GM18526 (cell line): Measurements from ENCODE around the gene HRH2.

Source experiments
- POLR2A ChIP-seq: IDR thresholded peaks from 3 replicates; pipeline ENCODE4 v1.6.1; 2011; ENCODE audit not compliant: insufficient read length; ENCODE audit errors: extremely low read depth

Gene HRH2

GRCh38 chr5:175681045-175681967 is 23.4 kb downstream of the HRH2 start:
- no peak for TF ChIP-seq POLR2A

GRCh38 chr5:175681968-175682340 is 24.1 kb downstream of the HRH2 start:
- no peak for TF ChIP-seq POLR2A

DNA sequence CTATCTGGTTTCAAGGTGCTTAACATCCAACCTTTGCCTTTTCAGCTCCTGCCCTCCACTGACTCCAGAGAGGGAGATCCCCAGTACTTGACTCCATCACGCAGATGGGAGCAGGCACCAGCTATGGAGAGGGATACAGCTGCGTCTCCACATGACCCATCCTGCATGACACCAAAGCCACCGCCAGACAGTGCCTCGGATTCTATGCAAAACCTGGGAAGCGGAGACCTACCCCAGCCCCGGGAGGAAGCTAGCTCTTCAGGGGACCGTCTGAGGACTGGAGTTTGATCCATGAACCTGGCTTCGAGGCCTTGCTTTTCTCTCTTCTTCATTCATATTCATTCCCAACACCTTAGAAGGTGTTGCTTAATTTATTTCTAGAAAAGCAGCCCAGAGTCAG is 24.8 kb downstream of the HRH2 start:
- no peak for TF ChIP-seq POLR2A

- no peak for TF ChIP-seq POLR2A
Observed at GRCh38 chr5:175683231-175683630, 25.4 kb downstream of the HRH2 start.

DNA sequence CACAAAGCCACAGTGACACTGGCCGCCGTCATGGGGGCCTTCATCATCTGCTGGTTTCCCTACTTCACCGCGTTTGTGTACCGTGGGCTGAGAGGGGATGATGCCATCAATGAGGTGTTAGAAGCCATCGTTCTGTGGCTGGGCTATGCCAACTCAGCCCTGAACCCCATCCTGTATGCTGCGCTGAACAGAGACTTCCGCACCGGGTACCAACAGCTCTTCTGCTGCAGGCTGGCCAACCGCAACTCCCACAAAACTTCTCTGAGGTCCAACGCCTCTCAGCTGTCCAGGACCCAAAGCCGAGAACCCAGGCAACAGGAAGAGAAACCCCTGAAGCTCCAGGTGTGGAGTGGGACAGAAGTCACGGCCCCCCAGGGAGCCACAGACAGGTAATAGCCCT is 26.1 kb downstream of the HRH2 start:
- no peak for TF ChIP-seq POLR2A

GRCh38 chr5:175684931-175685330 is 27.1 kb downstream of the HRH2 start:
- TF ChIP-seq POLR2A: no peak

GRCh38 chr5:175685701-175686350 is 28.0 kb downstream of the HRH2 start:
- TF ChIP-seq POLR2A: no peak

GRCh38 chr5:175686396-175686795 is 28.5 kb downstream of the HRH2 start:
- TF ChIP-seq POLR2A: no peak

GRCh38 chr5:175686826-175687225 is 29.0 kb downstream of the HRH2 start:
- no peak for TF ChIP-seq POLR2A

- no peak for TF ChIP-seq POLR2A
Observed at GRCh38 chr5:175687231-175687701, 29.4 kb downstream of the HRH2 start.

DNA sequence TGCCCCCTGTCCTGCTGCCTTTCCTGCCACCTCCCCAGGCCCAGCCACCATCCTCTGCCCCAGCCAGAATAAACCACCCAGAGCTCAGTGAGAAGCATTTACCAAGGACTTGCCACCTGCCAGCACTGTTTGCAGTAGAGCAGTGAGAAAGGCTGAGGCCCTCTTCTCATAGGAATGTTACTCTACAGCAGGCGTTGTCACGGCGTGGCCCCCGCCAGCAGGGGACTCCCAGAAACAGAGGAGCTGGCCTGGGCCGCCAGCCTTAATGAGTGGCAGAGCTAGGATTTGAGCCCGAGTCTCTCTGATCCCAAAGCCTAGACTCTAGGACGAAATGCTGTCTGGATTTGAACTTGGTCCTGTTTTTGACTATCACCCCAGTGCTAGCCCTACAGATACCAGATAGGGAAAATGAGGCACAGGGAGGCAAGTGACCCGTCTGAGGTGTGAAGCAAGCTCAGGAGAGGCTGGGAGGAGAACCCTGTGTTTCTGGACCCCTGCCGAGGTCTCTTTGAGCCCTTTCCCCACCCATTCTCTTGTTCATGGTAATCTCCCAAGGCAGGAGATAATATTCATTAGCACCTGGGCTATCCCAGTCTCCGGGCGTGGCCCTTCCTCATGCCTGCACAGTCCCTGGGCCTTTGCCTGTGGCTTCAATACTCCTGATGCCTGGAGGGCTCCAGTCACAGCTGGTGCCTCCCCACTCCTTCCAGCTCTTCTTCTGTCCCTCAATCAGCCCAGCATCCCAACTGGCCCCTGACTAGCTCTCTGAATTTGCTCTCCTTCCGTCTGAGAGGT is 30.7 kb downstream of the HRH2 start:
- no peak for TF ChIP-seq POLR2A

GRCh38 chr5:175689147-175689991 is 31.5 kb downstream of the HRH2 start:
- no peak for TF ChIP-seq POLR2A

- no peak for TF ChIP-seq POLR2A
Observed at GRCh38 chr5:175690025-175690424, 32.2 kb downstream of the HRH2 start.

DNA sequence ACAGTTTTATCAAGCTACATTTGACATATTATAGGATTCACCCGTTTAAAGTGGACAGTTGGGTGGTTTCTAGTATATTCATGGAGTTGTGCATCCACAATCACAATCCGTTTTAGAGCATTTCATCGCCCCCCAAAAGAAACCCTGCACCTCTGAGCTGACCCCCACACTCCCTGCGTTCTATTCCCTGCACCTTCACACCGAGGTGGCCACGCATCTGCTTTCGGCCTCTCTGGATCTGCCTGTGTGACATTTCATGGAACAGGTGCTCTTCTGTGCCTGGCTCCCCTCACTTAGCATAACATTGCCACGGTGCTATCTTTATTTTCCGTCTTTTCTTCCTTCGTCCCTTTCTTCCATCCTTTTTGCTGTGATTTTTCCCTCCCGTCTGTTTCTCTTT is 32.7 kb downstream of the HRH2 start:
- no peak for TF ChIP-seq POLR2A

- TF ChIP-seq POLR2A: no peak
Observed at GRCh38 chr5:175691761-175692160, 33.9 kb downstream of the HRH2 start.
